ENCODE measurements around the gene ABCA8.

Gene ABCA8

DNA sequence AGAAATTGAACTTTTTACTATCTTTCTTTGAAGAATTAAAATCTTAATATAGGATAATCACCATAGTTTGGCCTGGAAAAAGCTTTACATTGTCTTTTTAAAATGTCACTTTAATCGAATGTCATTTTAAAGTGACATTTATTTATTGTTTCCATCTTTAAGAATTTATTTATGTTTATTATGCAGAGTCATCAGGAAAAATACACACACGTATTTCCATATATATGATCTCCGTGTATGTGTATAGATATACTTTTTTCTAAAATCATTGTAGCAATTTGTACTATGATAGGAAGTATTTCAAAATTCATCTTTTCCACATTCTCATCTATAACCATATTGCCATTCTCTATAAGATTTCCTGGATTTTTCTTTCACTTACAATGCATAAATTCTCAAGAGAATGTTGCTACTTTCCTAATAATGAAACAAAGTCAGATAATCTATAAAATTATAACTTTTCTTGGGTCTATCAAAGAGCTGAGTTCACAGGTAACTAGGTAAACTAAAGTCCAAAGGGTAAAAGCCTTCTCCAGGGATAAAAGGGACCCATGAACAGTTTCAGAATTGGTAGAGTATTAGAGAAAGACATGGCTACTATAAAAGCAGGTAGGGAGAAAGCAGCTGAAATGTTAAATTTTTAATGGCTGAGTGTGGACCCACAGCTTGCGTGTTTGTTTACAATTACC, 11.9 kb downstream of the ABCA8 start:
- no peak for DNase-seq

DNA sequence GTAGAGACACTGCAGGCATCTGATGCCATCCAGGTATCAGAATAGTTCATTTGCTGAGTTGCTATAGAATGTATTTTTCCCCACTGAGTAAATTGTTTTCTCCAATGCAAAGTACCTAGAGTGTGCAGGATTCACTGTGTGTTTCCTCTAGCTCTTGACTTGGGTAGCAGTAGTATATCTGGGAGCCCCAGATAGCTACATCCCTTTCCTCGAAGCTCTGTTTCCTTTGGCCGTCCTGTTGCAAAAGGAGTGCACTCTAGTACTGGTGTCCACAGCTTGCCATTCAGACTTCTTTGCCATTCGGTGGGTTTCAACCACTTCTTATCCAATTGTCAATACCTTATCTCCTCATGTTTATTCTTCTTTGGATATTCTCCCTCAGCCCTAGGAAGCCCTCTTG, 12.8 kb downstream of the ABCA8 start:
- no peak for DNase-seq

DNA sequence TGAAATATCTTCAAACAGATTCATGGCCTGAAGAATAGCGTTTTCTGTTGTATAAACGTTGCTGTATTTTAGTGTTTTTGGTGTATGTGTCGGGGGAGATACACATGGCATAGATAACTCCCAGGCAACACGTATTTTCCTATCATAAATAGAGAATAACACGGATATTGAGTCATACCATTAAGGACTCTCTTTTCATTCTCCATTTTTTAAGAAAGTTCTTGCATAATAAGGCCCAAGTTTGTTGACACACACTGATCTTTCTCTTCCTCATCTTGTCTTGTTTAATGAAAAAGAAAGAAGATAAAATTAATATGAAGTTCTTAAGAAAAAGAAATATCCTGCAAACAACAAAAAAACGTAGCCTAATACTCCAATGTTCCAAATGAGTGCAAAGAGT, 13.4 kb downstream of the ABCA8 start:
- DNase-seq: no peak

DNA sequence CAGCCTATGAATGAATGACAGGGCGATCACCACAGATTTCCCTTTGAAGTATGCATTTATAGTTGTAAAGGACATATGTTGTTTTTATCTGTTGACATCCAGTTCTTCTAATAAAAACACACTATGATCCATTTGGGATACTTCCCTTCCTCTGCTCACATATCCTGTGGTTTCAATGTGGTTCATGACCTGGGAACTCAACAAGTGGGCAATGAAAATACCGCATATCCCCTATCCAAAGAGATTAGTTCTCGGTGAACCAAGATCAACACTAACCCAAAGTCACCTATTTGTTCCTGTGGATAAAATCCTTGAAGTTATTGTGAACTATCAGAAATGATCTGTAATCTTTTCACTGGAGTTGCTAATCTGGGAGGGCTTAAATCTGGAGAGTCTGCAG, 16.0 kb downstream of the ABCA8 start:
- DNase-seq: no peak

DNA sequence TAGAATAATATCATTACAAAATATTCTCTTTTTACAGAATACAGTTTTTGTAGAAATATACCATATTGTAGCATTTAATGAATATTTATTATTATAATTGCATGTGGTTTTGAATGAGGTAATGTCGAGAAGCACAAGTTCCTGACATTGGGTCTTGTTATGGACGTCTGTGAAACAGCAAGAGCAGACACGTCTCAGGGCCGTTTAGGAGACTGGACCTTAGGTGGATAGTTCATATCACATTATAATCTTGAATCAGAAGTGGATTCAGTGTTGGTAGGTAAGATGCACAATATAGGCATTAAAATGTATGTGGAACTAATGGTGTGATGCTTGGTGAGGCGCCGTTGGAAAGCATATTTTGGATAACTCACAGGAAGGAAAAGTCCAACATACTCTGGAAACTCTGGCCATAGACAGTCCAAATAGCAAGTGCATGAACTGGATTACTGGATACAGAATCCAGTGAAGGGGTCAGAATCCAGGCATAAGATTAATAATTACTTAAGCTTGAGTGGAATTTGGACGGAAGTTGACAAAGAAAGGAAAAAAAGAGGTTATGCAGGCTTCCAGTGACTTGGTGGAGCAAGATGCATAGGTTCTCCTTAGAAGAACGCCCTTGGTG, 17.2 kb downstream of the ABCA8 start:
- no peak for DNase-seq

DNA sequence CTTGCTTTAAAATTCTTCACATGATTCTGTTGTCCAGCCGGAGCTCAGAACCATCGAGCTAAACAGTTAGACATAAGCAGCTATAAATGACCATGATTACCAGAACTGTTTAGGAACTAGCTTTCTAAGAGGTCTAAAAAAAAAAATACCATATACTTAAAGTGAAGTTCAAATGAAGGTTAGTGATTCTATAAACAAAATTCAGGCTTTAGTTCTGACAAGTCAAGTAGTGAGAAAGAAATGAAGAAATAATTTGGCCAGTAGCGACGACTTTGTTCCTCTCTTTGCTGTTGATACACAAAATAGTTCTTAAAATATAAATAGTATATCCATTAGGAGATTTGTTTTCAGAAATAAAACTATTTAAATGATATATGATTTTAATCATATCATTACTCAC, 27.7 kb downstream of the ABCA8 start:
- DNase-seq: no peak

DNA sequence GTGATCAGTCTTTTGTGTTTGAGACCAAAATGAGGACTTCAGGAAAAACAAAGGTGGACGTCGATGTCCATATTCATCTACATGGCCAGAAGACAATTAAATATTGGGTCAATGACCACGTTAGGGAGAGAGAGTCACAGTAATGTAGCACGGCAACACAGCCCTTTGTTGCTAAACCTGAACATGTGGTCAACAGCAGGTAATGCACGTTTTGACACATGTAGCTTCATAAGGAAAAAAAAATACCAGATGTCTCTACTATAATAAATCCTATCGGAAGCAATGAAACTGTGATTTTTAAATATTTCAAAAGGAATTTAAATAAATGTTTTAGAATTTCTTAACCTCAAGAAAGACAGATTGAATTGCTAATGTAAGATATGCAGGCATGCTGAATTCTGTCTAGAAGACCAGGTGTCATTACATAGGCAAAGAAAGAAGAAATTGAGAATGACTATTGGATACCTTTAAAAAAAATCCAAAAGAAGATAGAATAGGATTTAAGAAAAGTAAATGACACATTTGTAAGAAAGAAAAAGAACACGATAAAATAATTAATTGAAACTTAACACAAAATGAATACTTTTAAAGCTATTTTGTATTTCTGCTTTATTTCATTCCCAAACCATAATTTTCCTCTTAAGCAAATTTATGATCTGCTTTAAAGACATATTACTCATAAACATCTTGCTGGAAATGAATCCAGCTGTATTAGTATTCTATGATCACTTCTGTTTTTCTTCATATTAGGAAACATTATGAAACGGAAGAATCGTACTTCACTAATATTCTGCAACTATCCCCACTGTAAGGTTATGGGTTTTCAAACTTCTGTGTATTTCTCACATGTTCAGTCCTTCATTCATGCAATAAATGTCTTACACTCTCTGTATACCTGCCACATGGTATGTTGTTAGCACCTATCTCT, 30.1 kb downstream of the ABCA8 start:
- DNase-seq: no peak

DNA sequence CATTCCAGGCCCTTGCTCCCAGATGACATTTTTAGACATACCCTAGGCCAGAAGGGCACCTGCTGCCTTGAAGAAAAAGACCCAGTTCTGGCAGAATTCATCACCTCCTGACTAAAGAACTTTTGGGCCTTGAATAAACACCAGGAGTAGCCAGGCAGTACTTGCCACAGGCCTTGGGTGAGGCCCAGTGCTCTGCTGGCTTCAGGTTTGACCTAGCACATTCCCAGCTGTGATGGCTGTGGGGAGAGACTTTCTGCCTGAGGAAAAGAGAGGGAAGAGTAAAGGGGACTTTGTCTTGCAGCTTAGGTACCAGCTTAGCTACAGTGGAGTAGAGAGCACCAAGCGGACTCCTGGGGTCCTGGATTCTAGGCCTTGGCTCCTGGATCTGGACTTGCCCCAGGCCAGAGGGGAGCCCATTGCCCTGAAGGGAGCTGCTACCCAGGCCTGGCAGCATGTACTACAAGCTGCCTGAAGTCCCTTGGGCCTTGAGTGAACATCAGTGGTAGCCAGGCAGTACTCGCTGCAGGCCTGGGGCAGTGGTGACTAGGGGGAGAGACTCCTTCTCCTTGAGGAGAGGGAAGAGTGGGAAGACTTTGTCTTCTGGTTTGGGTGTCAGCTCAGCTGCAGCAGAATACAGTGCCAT, 44.3 kb downstream of the ABCA8 start:
- no peak for DNase-seq

DNA sequence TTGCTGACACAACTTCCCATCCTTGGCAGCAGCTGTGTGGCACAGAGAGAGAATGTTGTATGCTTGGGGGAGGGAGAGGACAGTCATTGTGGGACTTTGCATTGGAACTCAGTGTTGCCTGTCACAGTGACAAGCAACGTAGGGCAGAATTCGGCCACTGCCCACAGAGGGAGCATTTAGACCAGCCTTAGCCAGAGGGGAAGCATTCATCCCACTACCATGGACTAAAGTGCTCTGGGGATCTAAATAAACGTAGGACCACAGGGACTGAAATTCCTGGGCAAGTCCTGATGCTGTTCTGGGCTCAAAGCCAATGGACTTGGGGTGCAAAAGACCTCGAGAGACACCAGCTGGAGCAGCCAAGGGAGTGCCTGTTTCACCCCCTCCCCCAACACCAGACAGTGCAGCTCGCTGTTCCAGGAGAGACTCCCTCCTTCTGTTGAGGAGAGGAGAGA, 44.9 kb downstream of the ABCA8 start:
- no peak for DNase-seq

DNA sequence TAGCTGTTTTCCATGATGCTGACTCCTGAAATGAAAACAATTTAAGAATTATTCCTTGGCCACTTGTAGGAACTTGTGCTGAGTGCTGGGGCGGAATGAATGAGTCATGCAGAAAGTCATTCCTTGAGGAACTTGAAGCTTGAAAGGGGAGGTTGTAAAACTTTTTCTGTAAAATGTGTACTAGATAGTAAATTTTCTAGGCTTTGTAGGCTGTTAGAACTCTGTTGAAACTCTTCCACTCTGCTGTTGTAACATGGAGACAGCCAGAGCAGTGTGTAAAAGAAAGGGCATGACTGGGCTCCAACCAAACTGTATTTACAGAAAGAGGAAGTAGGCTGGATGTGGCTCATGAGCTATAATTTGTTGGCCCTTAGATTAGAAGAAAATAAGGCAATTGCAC, 46.1 kb downstream of the ABCA8 start:
- no peak for DNase-seq

DNA sequence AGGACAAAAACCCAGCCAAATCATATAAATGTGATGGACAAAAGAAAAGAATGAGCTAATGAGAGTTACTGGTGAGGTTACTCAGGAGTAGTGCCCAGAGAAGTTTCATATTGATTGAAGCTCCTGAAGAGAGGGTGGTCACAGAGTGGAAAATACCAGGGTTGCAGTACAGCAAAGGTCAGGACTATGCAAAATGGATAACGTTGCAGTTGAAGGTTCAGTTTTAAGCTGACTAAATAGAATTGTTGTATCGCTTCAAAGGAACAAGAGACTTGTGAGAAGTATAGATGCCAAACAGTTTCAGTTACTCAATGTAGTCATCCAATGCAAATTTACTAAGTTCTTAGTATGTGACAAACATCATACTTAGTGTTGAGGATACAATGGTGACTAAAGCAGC, 47.1 kb downstream of the ABCA8 start:
- DNase-seq: no peak

DNA sequence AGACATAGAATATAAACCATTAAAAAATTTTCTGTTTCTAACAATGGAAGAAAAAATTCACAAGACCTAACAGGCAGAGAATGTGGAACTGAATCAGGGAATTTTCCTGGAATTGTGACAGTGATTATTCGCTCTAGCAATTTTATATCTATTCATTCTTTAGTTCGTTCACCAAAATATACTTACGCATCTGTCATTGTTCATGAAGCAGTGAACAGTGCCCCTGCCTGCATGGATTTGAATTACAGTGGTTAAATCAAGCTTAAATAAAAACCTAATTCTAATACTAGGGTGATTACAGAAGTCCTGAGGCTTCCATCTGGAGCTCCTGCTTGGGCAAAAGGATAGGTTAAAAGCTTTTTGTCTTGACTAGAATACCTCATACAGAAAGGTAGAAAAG, 48.6 kb downstream of the ABCA8 start:
- DNase-seq: no peak

DNA sequence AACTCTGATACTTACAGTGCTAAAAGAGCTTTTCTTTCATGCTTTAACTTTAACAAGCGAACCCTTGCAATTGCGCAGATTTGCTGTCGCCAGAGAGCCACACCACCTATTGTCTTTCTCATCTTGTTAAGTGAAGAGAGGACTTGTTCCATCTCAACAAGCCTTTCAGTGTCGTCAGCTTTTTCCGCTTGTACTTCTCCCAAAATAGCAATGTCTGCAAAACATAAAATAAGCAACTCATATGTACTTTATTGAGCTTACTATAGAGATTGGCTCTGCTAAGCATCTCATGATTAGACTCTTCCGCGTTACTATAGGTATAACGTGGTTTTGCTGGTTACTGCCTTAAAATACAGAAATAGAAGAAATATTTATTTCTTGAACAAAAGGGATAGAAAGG, 51.9 kb downstream of the ABCA8 start:
- DNase-seq: no peak

DNA sequence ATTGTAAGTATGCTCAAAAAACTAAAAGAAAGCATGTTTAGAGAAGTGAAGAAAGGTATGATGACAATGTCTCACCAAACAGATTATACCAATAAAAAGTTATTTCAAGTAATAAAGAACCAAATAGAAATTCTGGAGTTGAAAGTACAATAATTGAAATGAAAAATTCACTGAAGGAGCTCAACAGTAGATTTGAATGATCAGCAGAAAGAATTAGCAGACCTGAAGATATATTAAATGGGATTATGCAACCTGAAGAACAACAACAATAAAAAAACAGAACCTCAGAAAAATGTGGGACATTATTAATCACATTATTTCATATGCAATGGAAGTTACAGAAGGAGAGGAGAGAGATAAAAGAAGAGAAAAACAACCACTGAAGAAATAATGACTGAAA, 57.6 kb downstream of the ABCA8 start:
- DNase-seq: no peak

DNA sequence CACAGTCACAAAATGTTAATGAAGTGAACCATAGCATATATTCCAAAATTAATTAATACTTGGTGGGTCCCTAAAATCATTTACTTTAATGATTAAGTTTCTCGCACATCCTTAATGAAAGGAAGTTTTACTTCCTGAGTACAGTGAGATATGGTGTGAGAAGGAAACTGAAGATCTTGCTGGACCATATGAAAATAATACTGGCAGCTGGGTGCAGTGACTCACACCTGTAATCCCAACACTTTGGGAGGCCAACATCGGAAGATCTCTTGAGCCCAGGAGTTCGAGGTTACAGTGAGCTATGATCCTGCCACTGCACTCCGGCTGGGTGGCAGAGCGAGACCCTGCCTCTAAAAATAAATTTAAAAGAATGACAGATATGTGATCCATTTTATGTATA, 62.5 kb downstream of the ABCA8 start:
- no peak for DNase-seq

DNA sequence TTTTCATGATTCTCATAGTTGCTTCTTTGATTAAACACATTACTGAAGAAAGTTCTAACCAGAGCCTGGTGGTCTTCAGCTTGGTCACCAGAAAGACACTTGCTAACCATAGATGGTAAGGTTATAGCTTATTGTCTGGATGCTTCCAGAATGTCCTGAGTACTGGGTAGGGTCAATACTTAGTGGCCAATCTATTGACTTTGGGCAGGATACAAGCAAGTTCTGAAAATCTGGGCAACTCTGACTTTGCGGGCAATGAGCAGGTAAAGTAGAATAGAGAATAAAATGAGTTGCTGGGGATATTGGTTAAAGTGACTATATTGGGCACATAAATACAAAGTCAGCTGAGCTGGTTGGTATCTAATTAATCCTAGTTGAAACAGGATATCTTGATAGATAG, 63.0 kb downstream of the ABCA8 start:
- DNase-seq: no peak

DNA sequence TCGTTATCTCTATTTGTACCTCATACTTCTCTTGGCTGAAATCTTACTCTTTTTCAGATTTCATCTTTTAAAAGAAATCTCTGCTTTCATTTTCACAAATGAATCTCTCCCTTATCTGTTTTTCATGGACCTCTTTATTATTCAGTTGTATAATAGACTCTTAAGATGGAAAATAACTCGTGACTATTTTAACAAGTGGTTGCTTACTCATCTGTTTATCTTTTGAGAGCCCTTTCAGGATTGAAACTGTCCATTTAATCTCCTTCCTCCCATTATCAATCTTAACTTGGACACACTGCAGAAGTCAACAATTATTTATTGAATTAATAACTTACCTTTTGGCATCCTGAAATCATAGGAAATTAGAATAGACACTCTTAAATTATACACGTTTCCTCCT, 68.8 kb downstream of the ABCA8 start:
- DNase-seq: no peak

DNA sequence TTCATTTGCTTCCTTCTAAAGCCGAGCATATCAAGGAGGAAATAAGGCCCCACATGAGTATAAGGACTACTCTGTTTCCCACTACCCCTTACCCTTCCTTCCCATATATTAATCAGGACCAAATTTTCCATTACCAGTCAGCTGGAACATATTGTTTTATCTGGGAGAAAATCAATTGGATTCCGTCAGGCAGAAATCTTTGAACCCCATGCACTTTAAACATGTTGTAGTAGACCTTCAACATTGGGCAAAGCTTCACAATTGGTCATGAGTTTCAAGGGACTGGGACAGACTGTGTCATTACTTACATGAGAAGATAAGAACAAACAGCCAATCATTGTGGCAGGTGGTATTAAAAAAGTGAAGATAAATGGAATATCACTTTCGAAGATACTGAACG, 70.3 kb downstream of the ABCA8 start:
- no peak for DNase-seq

DNA sequence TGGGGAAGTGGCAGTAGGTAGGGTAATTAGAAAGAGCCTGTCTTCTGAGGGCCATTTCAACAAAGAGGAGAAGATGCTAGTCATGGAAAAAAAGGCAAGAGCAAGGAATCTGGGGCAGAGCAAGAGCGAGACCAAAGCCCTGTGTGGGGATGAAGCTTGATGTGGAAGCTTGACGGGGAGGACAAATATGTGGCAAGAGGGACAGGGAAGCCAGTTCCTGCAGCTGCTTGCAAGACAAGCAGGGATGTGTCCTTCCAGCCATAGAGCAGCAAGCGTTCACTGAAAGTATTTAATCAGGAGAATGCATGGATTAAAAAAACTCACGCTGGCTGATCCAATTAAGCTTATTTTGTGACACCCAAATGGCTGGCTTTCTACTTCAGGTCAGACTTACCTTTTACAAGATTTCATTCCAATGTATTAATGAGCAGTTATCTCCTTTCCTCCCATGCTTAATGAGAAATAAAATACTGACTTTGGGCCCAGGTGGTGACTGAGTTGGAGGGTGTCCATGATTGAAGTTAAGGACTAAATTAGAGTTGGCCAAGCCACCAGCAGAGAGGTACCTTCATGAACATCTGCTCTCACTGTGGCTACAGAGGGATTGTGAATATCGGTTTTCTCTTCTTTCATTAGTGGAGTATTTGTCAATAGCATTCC, 76.8 kb downstream of the ABCA8 start:
- DNase-seq: no peak

DNA sequence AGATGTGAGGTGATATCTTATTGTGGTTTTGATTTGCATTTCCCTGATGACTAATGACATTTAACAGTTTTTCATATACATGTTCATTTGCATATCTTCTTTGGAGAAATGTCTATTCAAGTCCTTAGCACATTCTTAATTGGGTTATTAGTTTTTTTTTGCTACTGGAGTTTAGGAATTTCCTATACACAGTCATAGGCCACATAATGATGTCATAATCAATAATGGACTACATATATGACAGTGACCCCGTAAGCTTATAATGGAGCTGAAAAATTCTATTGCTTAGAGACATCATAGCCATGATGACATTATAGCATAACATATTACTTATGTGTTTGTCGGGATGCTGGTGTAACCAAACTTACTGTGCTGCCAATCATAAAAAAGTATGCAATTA, 83.7 kb downstream of the ABCA8 start:
- no peak for DNase-seq

DNA sequence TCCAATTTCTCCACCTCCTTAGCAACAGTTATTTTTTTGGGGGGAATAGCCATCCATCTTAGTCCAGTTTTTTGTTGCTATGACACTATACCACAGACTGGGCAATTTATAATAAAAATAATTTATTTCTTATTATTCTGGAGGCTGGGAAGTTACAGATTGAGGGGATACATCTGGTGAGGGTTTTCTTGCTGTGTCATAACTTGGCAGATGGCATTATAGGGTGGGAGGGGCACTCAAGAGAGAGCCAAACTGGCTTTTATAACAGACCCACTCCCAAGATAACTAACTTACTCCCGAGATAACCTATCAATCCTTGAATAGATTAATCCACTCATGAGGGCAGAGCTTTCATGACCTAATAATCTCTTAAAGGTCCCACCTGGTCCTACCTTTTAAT, 84.2 kb downstream of the ABCA8 start:
- no peak for DNase-seq

DNA sequence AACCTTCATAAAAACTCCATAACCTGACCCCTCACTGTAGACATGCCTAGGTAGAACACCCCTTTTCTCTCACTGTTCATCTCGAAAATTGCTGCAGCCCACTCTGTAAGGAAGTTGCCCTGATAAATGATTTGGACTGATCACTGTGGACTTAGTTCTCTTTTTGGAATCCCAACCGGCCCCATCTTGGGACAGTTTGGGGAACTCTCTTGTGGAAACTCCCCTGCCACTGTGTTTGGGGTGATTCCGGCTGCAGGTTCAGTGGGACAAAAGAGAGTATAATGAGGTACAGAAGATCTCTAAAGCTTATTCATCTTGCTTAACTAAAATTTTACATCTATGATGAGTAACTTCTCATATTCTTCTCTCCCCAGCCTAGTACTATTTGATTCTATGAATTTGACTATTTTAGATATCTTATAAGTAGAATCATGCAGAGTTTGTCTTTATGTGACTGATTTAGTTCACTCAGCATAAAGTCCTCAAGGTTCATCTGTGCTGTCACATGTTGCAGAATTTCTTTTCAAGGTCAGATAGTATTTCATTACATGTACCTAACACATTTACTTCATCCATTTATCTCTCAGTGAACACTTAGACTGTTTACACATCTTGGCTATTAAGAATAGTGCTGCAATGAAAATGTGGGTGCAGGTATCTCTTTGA, 84.9 kb downstream of the ABCA8 start:
- DNase-seq: no peak
